ENCODE measurements around the gene CHPF.

CHPF gene

DNA sequence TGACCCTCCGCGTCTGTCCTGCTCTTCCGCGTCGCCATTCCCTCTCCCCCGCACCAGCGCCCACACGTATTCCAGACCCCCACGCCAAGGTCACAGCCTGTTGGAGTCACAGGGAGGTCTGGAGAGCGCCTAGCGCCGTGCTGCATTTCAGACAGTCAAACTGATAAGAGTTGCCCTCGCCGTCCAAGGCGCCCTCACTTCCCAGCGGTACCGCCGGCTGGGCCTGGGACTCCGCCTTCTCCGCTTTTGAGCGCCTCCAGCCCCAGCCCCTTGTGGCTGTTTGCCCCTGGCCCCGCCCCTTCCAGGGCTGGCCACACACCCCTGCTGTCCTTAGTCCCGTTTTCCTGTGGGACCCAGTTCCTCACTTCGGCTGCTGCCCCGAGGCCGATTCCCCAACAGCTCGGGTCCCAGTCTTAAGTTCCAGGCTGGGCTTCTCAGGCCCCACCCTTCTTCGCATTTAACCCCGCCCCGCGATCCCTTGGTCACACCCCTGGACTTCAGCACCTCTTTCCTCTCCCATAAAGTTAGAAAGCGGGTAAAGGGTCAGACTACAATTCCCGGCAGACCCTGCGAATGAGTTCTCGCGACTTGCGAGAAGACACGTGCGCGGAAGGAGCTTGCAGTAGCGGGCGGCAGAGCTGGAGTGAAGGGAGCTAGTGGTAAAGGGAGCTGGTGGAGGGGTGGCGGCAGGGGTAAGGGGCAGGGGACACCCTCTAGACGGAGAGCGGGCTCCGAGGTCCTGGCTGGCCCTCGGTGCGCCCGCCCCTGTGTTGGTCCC is 45.1 kb downstream of the CHPF start, which contains the start of gene GMPPA:
GMPPA (plus strand) TSS at position 612 of the 778 bp plus-strand sequence. CDS start 1,085 bp downstream, outside the sequence.
- H3K4ac ChIP-seq (ENCODE audit: low read length): no peak within 1 kb of the TSS
- H3K18ac ChIP-seq (ENCODE audit: low read length): peak within 1 kb of the TSS; percentile 94
- peak within 1 kb of the TSS; percentile 43 for H2BK12ac ChIP-seq (ENCODE audit: low read length)
- H3K14ac ChIP-seq (ENCODE audit: low read length): peak within 1 kb of the TSS; percentile 86
- no peak within 1 kb of the TSS for H4K91ac ChIP-seq (ENCODE audit: low read depth, low read length, poor library complexity)
- H2AFZ ChIP-seq (ENCODE audit: low read length): peak within 1 kb of the TSS; percentile 96
- H3K4me3 ChIP-seq (ENCODE audit: low read length in 2 of 2): peak within 1 kb of the TSS; percentile 59 to 83
- peak within 1 kb of the TSS; percentile 94 for H3K23ac ChIP-seq (ENCODE audit: low read depth, low read length, poor library complexity)
- H2BK15ac ChIP-seq (ENCODE audit: low read length): peak within 1 kb of the TSS; percentile 41
- H3K27me3 ChIP-seq (ENCODE audit: control insufficient read depth in 3 of 3, insufficient read depth in 3 of 3, low read depth in 1 of 3, low read length in 3 of 3): peaks cover 20 to 47% (median 26%) of the 10 kb centered on the region in 3 experiments
- no peaks in the 10 kb centered on the region for H3K79me1 ChIP-seq (ENCODE audit: low read depth, low read length)
- peak; percentile 96 for DNase-seq (ENCODE audit: low spot score)
- H4K8ac ChIP-seq (ENCODE audit: low read depth, low read length): no peak within 1 kb of the TSS
- H2AK5ac ChIP-seq (ENCODE audit: low read depth, low read length): peak within 1 kb of the TSS; percentile 5
- peak within 1 kb of the TSS; percentile 82 for H3K9ac ChIP-seq (ENCODE audit: low read depth, low read length, poor library complexity)
- H3K36me3 ChIP-seq (replicated peaks in 1 of 2; ENCODE audit: control insufficient read depth in 2 of 2, insufficient read depth in 2 of 2, low read length in 2 of 2): no peaks in the 10 kb centered on the region
- H3K27ac ChIP-seq (replicated peaks; ENCODE audit: low read length): no peak within 1 kb of the TSS
- H2BK5ac ChIP-seq (ENCODE audit: low read length): no peak within 1 kb of the TSS
- no CpG with 5 or more reads among the region's 49 CpGs for WGBS, 2 donors (ENCODE audit: extremely low coverage in 2 of 2, insufficient read length in 2 of 2, insufficient replicate concordance in 1 of 2)
- no peaks in the 10 kb centered on the region for H3K9me3 ChIP-seq (replicated peaks in 1 of 2; ENCODE audit: control insufficient read depth in 2 of 2, insufficient read depth in 1 of 2, low read depth in 1 of 2, low read length in 2 of 2)
- peak within 1 kb of the TSS; percentile 92 for H3K4me2 ChIP-seq (ENCODE audit: insufficient read depth, low read length, poor library complexity, severe bottlenecking)
- no peak within 1 kb of the TSS for H2BK120ac ChIP-seq (ENCODE audit: low read depth, low read length)
- peaks cover 7 to 10% of the 10 kb centered on the region in 2 donors for H3K4me1 ChIP-seq (ENCODE audit: control insufficient read depth in 2 of 2, insufficient read depth in 1 of 2, low read depth in 1 of 2, low read length in 2 of 2)

- Histone ChIP-seq H3K4me3 (ENCODE audit: low read length in 2 of 2) (peak overlapping the region; percentile 59 to 80), H4K91ac (ENCODE audit: low read depth, low read length, poor library complexity) (no peak overlapping the region), H2BK120ac (ENCODE audit: low read depth, low read length) (no peak overlapping the region), H3K4ac (ENCODE audit: low read length) (no peak overlapping the region), H3K9me3 (replicated peaks in 1 of 2; ENCODE audit: control insufficient read depth in 2 of 2, insufficient read depth in 1 of 2, low read depth in 1 of 2, low read length in 2 of 2) (no peaks in the 10 kb centered on the region), H2BK12ac (ENCODE audit: low read length) (peak overlapping the region; percentile 43), H3K4me1 (ENCODE audit: control insufficient read depth in 2 of 2, insufficient read depth in 1 of 2, low read depth in 1 of 2, low read length in 2 of 2) (peaks cover 7 to 10% of the 10 kb centered on the region in 2 donors), H3K18ac (ENCODE audit: low read length) (peak overlapping the region; percentile 94), H2AFZ (ENCODE audit: low read length) (peak overlapping the region; percentile 96), H3K23ac (ENCODE audit: low read depth, low read length, poor library complexity) (peak overlapping the region; percentile 94), H3K36me3 (replicated peaks in 1 of 2; ENCODE audit: control insufficient read depth in 2 of 2, insufficient read depth in 2 of 2, low read length in 2 of 2) (no peaks in the 10 kb centered on the region), H3K4me2 (ENCODE audit: insufficient read depth, low read length, poor library complexity, severe bottlenecking) (peak overlapping the region; percentile 92), H2AK5ac (ENCODE audit: low read depth, low read length) (no peak overlapping the region), H2BK5ac (ENCODE audit: low read length) (no peak overlapping the region), H3K79me1 (ENCODE audit: low read depth, low read length) (no peaks in the 10 kb centered on the region), H3K14ac (ENCODE audit: low read length) (peak overlapping the region; percentile 86), H3K27ac (replicated peaks; ENCODE audit: low read length) (no peak overlapping the region), H2BK15ac (ENCODE audit: low read length) (peak overlapping the region; percentile 41), H4K8ac (ENCODE audit: low read depth, low read length) (no peak overlapping the region), H3K9ac (ENCODE audit: low read depth, low read length, poor library complexity) (peak overlapping the region; percentile 82), H3K27me3 (ENCODE audit: control insufficient read depth in 3 of 3, insufficient read depth in 3 of 3, low read depth in 1 of 3, low read length in 3 of 3) (peaks cover 20 to 53% (median 34%) of the 10 kb centered on the region in 3 experiments)
- no peak for DNase-seq (ENCODE audit: low spot score)
- WGBS, 2 donors (ENCODE audit: extremely low coverage in 2 of 2, insufficient read length in 2 of 2, insufficient replicate concordance in 1 of 2): no CpG with 5 or more reads among the region's 59 CpGs
These were observed 45.9 kb downstream of the CHPF start for GRCh38 chr2:219497495-219498279.

DNA sequence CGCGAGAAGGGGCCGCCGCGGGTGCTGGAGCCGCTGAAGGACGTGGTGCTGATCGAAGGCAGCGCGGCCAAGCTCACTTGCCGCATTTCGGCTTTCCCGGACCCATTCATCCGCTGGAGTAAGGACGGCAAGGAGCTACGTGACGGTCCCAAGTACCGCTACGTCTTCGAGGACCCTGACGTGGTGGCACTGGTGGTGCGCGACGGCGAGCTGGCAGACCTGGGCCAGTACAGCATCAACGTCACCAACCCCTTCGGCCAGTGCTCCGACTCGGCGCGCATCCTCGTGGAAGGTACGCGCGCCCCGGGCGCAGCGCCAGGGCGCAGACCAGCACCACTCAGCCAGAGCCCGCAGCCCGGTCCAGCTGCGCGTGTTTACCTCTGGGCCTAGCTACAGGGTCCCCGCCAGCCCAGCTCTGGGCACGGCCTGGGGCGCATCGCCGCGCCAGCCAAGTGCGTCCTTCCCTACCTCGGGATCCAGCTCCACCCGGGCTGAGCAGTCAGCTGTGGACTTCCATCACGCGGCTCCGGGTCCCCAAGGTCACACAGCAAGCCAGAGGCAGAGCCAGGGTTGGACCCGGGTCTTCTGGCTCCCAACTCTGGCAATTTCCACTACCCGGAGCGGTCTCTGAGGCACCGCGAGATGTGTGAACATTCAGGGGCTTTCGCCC is 46.6 kb downstream of the CHPF start:
- Histone ChIP-seq H3K4me2 (ENCODE audit: insufficient read depth, low read length, poor library complexity, severe bottlenecking) (peak overlapping the region; percentile 35), H3K14ac (ENCODE audit: low read length) (no peak overlapping the region), H3K9ac (ENCODE audit: low read depth, low read length, poor library complexity) (peak overlapping the region; percentile 44), H2BK5ac (ENCODE audit: low read length) (no peak overlapping the region), H3K36me3 (replicated peaks in 1 of 2; ENCODE audit: control insufficient read depth in 2 of 2, insufficient read depth in 2 of 2, low read length in 2 of 2) (no peaks in the 10 kb centered on the region), H3K27me3 (ENCODE audit: control insufficient read depth in 3 of 3, insufficient read depth in 3 of 3, low read depth in 1 of 3, low read length in 3 of 3) (peaks cover 20 to 59% (median 41%) of the 10 kb centered on the region in 3 experiments), H3K18ac (ENCODE audit: low read length) (peak overlapping the region; percentile 67), H3K23ac (ENCODE audit: low read depth, low read length, poor library complexity) (peak overlapping the region; percentile 90), H4K91ac (ENCODE audit: low read depth, low read length, poor library complexity) (no peak overlapping the region), H3K9me3 (replicated peaks in 1 of 2; ENCODE audit: control insufficient read depth in 2 of 2, insufficient read depth in 1 of 2, low read depth in 1 of 2, low read length in 2 of 2) (no peaks in the 10 kb centered on the region), H3K27ac (replicated peaks; ENCODE audit: low read length) (no peak overlapping the region), H4K8ac (ENCODE audit: low read depth, low read length) (no peak overlapping the region), H2BK12ac (ENCODE audit: low read length) (no peak overlapping the region), H3K4me3 (ENCODE audit: low read length in 2 of 2) (no peak overlapping the region), H3K4me1 (ENCODE audit: control insufficient read depth in 2 of 2, insufficient read depth in 1 of 2, low read depth in 1 of 2, low read length in 2 of 2) (peaks cover 7 to 10% of the 10 kb centered on the region in 2 donors), H2AFZ (ENCODE audit: low read length) (no peak overlapping the region), H2BK15ac (ENCODE audit: low read length) (peak overlapping the region; percentile 1), H3K79me1 (ENCODE audit: low read depth, low read length) (no peaks in the 10 kb centered on the region), H2BK120ac (ENCODE audit: low read depth, low read length) (no peak overlapping the region), H2AK5ac (ENCODE audit: low read depth, low read length) (no peak overlapping the region), H3K4ac (ENCODE audit: low read length) (no peak overlapping the region)
- DNase-seq (ENCODE audit: low spot score): no peak
- no CpG with 5 or more reads among the region's 61 CpGs for WGBS, 2 donors (ENCODE audit: extremely low coverage in 2 of 2, insufficient read length in 2 of 2, insufficient replicate concordance in 1 of 2)
